HepG2 (cell line): ENCODE results near the gene SATB2. TPM values are rescaled to one million over a fixed set of nuclear protein-coding genes. Genes with fewer than 3 reads are reported as not detected.
A peak's percentile ranks its signal among the peaks of the same experiment; 100 is the strongest.

ENCODE experiments used
- ATM ChIP-seq: fragments of 450-650 bp; IDR thresholded peaks from 2 replicates; pipeline ENCODE4 v1.7.1; 2017; ENCODE audit warnings: mild to moderate bottlenecking, borderline replicate concordance
- EEA1 ChIP-seq: sonication (generic); formaldehyde crosslinking; IDR thresholded peaks from 2 replicates; pipeline ENCODE4 v1.5.1; 2020; ENCODE audit warnings: mild to moderate bottlenecking, missing genetic modification reagents, borderline replicate concordance
- FOXO1 ChIP-seq: sonication (generic); formaldehyde crosslinking; IDR thresholded peaks from 2 replicates; pipeline ENCODE4 v1.4.0; 2020; ENCODE audit warnings: missing genetic modification reagents
- HNRNPH1 ChIP-seq: fragments of 200-400 bp; formaldehyde crosslinking; optimal IDR thresholded peaks from 2 replicates; pipeline ENCODE3; 2017; ENCODE audit warnings: mild to moderate bottlenecking, low read depth, low read length
- HNRNPLL ChIP-seq: fragments of 200-400 bp; formaldehyde crosslinking; IDR thresholded peaks from 2 replicates; pipeline ENCODE4 v1.6.1; 2017; ENCODE audit warnings: mild to moderate bottlenecking, low read depth, low read length; ENCODE audit not compliant: poor library complexity, severe bottlenecking
- IRX3 ChIP-seq: sonication (generic); formaldehyde crosslinking; IDR thresholded peaks from 2 replicates; pipeline ENCODE4 v1.8.1; 2023; ENCODE audit warnings: mild to moderate bottlenecking, low read depth, missing genetic modification reagents, borderline replicate concordance
- KDM5A ChIP-seq: fragments of 200-600 bp; sonication (generic); IDR thresholded peaks from 2 replicates; pipeline ENCODE4 v1.7.0; 2018; ENCODE audit warnings: antibody characterized with exemption, mild to moderate bottlenecking, low read length, borderline replicate concordance
- SKI ChIP-seq: fragments of 450-650 bp; IDR thresholded peaks from one replicate; pipeline ENCODE4 v1.6.1; 2018; ENCODE audit warnings: mild to moderate bottlenecking; ENCODE audit not compliant: partially characterized antibody
- SNAPC2 ChIP-seq: sonication (generic); formaldehyde crosslinking; IDR thresholded peaks from 2 replicates; pipeline ENCODE4 v1.8.1; 2022; ENCODE audit warnings: mild to moderate bottlenecking, missing genetic modification reagents
- TCF12 ChIP-seq, 2 experiments: fragments of 450-650 bp in 1 of 2; sonication (generic) in 1 of 2; formaldehyde crosslinking in 1 of 2; IDR thresholded peaks; 2 replicates each; pipeline versions ENCODE4 v1.6.1 to v1.8.0; 2017 to 2022; ENCODE audit warnings: antibody characterized with exemption in 1 of 2, mild to moderate bottlenecking in 1 of 2, missing genetic modification reagents in 1 of 2, moderate library complexity in 1 of 2
- ZFP82 ChIP-seq: sonication (generic); formaldehyde crosslinking; IDR thresholded peaks from 2 replicates; pipeline ENCODE4 v1.5.1; 2020; ENCODE audit warnings: mild to moderate bottlenecking, missing genetic modification reagents, borderline replicate concordance
- polyA plus RNA-seq, 8 experiments: library from polyadenylated mRNA; depleted of rRNA in 3 of 8; stranded (reverse) in 7 of 8; unstranded in 1 of 8; fragments of >200 nt; fragmentation: Illumina TruSeq in 4 of 8; extraction: Trizol in 4 of 8; gene quantifications; 2 replicates each; pipeline versions ENCODE4 v1.2.1 to v1.2.3, GENCODE V29; 2011 to 2016; ENCODE audit warnings: low read depth in 4 of 8, missing spikeins in 1 of 8, mixed read lengths in 1 of 8; ENCODE audit not compliant: insufficient read depth in 1 of 8
- total RNA-seq, 5 experiments: library from RNA; depleted of rRNA; stranded (reverse); fragments of >200 nt; fragmentation: Illumina TruSeq; extraction: Trizol; gene quantifications; 2 replicates each; pipeline ENCODE4 v1.2.3, GENCODE V29; 2016; ENCODE audit warnings: low read depth in 1 of 5
- TF ChIP-seq, protein P1 (sequence below): sonication (generic); formaldehyde crosslinking; IDR thresholded peaks from 2 replicates; pipeline ENCODE4 v1.5.1; 2020; ENCODE audit warnings: mild to moderate bottlenecking, missing genetic modification reagents, moderate library complexity
- TF ChIP-seq, protein P2 (sequence below): IDR thresholded peaks from 2 replicates; pipeline ENCODE4 v1.6.1; 2016; ENCODE audit warnings: missing compliant biosample characterization, missing genetic modification reagents, borderline replicate concordance
- TF ChIP-seq, protein P3 (sequence below): sonication (generic); formaldehyde crosslinking; IDR thresholded peaks from 2 replicates; pipeline ENCODE4; 2020; ENCODE audit warnings: missing genetic modification reagents, mild to moderate bottlenecking, borderline replicate concordance
- TF ChIP-seq, protein P4 (sequence below): sonication (generic); formaldehyde crosslinking; IDR thresholded peaks from 2 replicates; pipeline ENCODE4 v1.4.0; 2020; ENCODE audit warnings: missing genetic modification reagents
- TF ChIP-seq, protein P5 (sequence below): sonication (generic); formaldehyde crosslinking; IDR thresholded peaks from 2 replicates; pipeline ENCODE4 v1.4.0; 2020; ENCODE audit warnings: mild to moderate bottlenecking, missing genetic modification reagents

SATB2 gene
- total and polyA plus RNA-seq, 2 of the 13 experiments (the other 11 are each of a cell fraction or from before 2014, with no cell fraction given), result 2.5 to 5.5 TPM

DNA sequence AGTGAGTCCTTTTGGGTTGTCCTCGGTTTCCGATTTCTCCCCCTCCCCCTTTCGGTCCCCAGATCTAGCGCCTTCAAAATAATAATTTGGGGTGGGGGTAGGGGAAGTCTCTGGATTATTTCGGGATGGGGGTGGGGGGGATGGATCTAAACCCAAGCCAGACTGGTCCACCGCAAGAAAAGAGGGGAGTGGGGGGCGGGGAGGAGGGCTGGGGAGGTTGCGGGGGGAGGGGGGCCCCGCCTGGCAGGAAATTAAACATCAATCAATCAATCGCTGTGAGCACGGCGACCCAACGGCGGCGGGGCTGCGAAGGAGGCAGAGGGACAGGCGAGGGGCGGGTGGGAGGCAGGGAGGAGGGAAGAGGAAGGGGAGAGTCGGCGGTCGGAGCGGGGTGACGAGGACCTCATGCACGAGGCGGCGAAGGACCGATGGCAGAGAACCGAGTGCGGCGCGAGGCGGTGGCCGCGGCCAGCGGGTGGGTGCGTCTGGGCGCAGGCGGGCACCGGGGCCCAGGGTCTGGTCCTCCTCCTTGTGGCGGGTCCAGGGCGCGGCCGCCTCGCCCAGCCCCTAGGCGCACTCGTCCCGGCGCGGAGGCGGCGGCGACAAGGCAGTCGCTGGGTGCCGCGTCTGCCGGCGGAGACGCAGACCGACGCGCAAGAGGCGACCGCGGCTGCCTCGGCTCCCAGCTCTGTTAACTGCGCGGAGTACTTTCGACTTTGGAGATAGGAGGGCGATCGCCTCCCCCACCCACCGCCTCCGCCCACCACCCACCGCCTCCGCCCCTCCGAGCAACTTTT, 468 bp upstream of the SATB2 start (continued):
- TF ChIP-seq, protein P1, sequence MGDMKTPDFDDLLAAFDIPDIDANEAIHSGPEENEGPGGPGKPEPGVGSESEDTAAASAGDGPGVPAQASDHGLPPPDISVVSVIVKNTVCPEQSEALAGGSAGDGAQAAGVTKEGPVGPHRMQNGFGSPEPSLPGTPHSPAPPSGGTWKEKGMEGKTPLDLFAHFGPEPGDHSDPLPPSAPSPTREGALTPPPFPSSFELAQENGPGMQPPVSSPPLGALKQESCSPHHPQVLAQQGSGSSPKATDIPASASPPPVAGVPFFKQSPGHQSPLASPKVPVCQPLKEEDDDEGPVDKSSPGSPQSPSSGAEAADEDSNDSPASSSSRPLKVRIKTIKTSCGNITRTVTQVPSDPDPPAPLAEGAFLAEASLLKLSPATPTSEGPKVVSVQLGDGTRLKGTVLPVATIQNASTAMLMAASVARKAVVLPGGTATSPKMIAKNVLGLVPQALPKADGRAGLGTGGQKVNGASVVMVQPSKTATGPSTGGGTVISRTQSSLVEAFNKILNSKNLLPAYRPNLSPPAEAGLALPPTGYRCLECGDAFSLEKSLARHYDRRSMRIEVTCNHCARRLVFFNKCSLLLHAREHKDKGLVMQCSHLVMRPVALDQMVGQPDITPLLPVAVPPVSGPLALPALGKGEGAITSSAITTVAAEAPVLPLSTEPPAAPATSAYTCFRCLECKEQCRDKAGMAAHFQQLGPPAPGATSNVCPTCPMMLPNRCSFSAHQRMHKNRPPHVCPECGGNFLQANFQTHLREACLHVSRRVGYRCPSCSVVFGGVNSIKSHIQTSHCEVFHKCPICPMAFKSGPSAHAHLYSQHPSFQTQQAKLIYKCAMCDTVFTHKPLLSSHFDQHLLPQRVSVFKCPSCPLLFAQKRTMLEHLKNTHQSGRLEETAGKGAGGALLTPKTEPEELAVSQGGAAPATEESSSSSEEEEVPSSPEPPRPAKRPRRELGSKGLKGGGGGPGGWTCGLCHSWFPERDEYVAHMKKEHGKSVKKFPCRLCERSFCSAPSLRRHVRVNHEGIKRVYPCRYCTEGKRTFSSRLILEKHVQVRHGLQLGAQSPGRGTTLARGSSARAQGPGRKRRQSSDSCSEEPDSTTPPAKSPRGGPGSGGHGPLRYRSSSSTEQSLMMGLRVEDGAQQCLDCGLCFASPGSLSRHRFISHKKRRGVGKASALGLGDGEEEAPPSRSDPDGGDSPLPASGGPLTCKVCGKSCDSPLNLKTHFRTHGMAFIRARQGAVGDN (CRISPR knock-in tag), result peak; percentile 38
- TF ChIP-seq ATM, result no peak
- TF ChIP-seq ZFP82, result no peak
- TF ChIP-seq, protein P2, sequence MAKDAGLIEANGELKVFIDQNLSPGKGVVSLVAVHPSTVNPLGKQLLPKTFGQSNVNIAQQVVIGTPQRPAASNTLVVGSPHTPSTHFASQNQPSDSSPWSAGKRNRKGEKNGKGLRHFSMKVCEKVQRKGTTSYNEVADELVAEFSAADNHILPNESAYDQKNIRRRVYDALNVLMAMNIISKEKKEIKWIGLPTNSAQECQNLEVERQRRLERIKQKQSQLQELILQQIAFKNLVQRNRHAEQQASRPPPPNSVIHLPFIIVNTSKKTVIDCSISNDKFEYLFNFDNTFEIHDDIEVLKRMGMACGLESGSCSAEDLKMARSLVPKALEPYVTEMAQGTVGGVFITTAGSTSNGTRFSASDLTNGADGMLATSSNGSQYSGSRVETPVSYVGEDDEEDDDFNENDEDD, result peak; percentile 57
- peak; percentile 33 for TF ChIP-seq SKI
- TF ChIP-seq IRX3 (CRISPR knock-in tag), result no peak
- TF ChIP-seq, protein P3, sequence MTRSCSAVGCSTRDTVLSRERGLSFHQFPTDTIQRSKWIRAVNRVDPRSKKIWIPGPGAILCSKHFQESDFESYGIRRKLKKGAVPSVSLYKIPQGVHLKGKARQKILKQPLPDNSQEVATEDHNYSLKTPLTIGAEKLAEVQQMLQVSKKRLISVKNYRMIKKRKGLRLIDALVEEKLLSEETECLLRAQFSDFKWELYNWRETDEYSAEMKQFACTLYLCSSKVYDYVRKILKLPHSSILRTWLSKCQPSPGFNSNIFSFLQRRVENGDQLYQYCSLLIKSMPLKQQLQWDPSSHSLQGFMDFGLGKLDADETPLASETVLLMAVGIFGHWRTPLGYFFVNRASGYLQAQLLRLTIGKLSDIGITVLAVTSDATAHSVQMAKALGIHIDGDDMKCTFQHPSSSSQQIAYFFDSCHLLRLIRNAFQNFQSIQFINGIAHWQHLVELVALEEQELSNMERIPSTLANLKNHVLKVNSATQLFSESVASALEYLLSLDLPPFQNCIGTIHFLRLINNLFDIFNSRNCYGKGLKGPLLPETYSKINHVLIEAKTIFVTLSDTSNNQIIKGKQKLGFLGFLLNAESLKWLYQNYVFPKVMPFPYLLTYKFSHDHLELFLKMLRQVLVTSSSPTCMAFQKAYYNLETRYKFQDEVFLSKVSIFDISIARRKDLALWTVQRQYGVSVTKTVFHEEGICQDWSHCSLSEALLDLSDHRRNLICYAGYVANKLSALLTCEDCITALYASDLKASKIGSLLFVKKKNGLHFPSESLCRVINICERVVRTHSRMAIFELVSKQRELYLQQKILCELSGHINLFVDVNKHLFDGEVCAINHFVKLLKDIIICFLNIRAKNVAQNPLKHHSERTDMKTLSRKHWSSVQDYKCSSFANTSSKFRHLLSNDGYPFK (CRISPR knock-in tag), result no peak
- TF ChIP-seq, protein P4, sequence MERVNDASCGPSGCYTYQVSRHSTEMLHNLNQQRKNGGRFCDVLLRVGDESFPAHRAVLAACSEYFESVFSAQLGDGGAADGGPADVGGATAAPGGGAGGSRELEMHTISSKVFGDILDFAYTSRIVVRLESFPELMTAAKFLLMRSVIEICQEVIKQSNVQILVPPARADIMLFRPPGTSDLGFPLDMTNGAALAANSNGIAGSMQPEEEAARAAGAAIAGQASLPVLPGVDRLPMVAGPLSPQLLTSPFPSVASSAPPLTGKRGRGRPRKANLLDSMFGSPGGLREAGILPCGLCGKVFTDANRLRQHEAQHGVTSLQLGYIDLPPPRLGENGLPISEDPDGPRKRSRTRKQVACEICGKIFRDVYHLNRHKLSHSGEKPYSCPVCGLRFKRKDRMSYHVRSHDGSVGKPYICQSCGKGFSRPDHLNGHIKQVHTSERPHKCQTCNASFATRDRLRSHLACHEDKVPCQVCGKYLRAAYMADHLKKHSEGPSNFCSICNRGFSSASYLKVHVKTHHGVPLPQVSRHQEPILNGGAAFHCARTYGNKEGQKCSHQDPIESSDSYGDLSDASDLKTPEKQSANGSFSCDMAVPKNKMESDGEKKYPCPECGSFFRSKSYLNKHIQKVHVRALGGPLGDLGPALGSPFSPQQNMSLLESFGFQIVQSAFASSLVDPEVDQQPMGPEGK (CRISPR knock-in tag), result peak; percentile 3; the same call in 1 of the 2 replicates
- TF ChIP-seq TCF12 (IDR thresholded peaks at IDR 0.05), result no peak
- TF ChIP-seq TCF12 (CRISPR knock-in tag; IDR thresholded peaks at IDR 0.05), result 0 out of 2 replicates have a peak, but pooled peaks have one; percentile 38
- TF ChIP-seq KDM5A, result no peak
- no peak for TF ChIP-seq EEA1 (CRISPR knock-in tag)
- 0 out of 2 replicates have a peak, but pooled peaks have one; percentile 17 for TF ChIP-seq FOXO1 (CRISPR knock-in tag)
- no peak for TF ChIP-seq HNRNPH1
- TF ChIP-seq, protein P5, sequence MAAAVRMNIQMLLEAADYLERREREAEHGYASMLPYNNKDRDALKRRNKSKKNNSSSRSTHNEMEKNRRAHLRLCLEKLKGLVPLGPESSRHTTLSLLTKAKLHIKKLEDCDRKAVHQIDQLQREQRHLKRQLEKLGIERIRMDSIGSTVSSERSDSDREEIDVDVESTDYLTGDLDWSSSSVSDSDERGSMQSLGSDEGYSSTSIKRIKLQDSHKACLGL (CRISPR knock-in tag), result peak; percentile 34; the same call in 1 of the 2 replicates
- no peak for TF ChIP-seq SNAPC2 (CRISPR knock-in tag)
- TF ChIP-seq HNRNPLL, result peak; percentile 35
